ENCODE measurements around the gene SEC14L1.

SEC14L1 gene

GRCh38 chr17:77217566-77217965 lies 76.8 kb downstream of the SEC14L1 start:
- no peak for DNase-seq

DNA sequence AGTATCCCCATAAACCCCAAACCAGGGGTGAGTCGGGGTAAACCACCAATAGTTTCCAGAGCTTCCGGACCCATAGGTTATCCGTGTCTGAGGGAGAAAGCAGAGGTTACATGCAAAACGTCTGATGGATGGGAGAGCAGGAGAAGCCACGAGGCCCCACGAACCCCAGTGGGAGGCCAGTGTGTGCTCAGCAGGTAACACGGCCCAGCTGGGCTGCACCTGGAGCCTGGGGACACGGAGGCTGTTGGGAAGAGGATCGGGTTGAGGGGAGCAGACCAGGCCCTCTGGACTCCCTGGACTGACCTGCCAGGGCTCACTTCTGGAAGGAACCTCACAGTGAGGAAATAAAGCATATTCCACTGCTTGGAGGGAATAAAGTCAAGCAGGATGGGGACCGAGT lies 78.1 kb downstream of the SEC14L1 start:
- no peak for DNase-seq

DNA sequence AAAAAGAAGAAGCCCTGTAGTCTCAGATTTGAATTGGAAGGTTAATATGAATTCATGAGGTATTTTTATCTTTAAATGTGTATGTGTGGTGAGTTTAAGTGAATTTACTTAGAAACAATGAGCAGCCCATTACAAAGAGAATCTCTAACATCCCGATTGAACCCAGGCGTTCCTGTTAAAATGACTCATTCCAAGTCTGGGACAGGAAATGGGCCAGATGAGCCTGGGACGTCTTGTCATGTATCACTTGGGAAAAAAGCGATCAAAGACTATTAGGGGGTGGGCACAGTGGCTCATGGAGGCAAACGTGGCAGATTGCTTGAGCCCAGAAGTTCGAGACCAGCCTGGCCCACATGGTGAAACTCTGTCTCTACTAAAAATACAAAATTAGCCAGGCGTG lies 81.6 kb downstream of the SEC14L1 start:
- no peak for DNase-seq

GRCh38 chr17:77223642-77224420 lies 83.1 kb downstream of the SEC14L1 start:
- no peak for DNase-seq

- DNase-seq = no peak
Measured at GRCh38 chr17:77225265-77225664, 84.5 kb downstream of the SEC14L1 start.

DNA sequence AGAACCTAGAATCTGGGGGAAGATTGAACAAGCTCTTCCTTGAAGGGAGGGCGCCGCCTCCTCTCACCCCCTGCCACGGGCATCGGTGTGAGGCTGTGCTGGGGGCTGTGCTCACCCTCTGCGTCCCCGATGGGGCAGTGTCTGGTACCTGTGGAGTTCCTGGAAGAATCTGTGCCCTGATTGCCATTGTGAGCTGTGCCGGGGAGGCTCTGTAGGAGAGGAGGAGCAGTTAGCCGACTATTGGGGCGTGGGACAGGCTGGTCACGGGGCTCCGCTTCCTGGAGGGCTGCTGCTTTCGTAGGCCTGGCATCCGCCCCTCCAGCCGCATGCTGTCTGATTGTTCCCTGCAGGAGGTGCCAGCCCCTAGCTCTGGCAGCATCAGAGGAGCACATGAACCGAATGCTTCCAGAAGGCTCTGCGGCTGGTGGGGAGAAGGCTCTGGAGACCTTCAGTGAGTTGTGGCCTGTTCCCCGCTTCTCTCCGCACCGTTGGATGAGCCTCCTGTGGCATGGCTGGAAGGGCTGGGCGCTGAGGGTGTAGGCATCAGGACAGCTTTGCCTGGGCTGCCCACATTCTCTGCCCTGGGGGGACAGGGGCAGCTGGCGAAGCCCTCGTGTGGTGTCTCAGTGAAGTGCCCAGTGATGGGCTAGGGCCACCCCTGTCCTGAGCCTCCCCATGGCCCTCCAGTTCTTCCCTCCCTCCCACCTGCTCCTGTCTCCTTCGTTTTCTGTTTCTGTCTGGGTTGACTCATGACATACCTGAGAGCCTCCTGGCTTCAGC lies 86.9 kb downstream of the SEC14L1 start:
- DNase-seq = no peak

DNA sequence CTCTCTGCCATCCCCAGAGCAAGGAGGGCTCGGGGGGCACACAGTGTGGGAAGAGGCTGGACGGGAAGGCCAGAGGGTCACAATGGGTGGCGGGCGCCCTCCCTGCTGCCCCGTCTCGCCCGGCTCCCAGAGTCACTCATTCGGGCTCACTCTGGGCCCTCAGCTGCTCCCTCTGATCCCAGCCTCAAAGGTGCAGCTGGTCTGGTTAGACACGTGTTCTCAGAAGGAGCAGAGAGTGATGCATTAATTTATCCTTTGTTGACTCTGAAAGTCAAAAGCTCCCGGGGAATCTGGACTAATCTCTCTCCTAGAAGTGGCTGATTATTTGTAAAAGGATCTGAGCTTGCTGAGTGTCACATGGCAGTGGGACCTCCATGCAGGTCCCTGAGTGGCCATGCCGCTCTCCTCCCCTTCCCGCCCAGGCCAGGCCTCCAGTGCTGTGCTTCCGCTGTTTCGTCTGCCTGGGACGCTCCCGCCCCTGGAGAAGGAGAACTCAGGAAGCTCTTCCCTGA lies 87.5 kb downstream of the SEC14L1 start:
- peak; percentile 10 for DNase-seq

GRCh38 chr17:77228816-77229215 lies 88.0 kb downstream of the SEC14L1 start:
- no peak for DNase-seq

- no peak for DNase-seq
Measured at GRCh38 chr17:77229786-77230435, 89.1 kb downstream of the SEC14L1 start.

- no peak for DNase-seq
Measured at GRCh38 chr17:77230436-77230830, 89.7 kb downstream of the SEC14L1 start.

DNA sequence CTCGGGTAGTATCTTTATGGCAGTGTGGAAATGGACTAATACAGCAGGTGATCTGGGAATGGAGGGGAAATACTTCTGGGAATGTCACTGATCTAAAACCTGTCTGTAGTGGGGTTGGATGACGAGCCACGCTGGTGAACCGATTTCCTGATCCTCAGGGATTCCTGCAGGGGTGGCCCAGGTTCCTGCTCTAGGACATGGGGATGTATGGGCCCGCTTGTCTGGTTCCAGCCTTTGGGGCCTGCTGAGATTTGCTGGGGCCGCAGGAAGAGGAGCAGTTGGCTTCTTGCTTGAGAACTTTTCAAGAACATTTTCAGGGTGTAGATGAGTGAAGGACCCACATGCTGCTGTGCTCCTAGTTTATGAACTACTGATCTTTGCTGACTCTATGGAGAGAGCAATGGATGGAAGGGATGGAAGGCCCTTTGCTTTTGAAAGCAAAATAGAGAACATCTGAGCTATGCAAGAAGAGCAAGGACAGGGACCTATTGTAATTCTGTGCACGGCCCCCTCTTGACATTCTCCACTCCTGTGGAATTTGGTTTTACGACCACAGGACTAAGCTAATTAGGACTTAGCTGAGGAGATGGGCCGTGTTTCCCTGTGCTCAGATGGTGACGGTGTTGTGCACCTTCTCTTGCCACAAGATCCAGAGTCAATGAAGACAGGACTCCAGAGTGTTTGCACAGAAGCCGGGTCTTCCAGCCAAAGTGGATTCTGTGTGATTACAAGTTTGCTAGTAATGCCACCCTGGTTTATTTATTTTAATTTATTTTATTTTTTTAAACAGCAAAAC lies 90.5 kb downstream of the SEC14L1 start:
- no peak for DNase-seq

- DNase-seq = no peak
Measured at GRCh38 chr17:77233127-77233526, 92.4 kb downstream of the SEC14L1 start.

DNA sequence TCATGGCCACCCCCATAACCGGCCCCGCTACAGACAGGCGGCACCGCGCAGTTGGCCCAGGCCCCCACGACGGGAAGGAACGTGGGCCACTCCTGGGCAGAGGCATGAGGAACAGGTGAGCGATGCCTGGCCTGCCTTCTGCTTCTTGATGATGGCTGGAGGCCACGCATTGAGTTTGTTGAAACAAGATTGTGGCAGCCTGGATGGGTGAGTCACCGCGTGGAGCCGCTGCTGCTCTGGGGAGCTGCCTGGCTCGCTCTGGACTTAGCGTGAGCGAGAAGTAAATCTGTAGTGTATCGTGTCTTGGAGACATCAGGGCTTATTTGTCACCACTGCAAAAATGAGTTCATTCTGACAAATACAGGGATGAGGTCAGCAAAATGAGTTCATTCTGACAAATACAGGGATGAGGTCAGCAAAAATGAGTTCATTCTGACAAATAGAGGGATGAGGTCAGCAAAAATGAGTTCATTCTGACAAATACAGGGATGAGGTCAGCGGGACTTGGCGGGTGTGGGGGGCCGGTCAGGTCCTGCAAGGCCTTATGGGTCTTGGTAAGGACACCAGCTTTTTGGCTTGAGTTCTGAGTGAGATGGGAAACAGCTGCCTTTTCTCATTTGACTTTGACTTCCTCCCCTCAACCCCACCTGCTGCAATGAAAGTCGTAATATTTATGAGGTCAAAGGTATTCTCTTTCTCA lies 93.0 kb downstream of the SEC14L1 start:
- no peak for DNase-seq

DNA sequence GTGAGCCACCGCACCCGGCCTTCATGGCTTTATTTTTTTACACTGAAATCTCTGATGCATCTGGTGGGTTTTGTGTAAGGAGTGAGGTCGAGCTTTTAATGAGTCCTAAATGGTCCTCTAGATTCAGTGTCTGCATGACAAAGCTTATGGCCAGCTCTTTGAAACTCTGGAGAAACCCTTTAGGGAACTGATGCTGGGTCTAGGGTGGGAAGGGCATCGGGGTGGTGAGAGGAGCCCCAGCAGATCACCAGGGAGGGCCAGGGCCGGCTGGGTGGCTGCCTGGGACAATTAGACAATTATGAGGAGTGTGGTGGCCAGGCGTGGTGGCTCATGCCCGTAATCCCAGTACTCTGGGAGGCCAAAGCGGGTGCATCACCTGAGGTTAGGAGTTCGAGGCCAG lies 93.9 kb downstream of the SEC14L1 start:
- no peak for DNase-seq

DNA sequence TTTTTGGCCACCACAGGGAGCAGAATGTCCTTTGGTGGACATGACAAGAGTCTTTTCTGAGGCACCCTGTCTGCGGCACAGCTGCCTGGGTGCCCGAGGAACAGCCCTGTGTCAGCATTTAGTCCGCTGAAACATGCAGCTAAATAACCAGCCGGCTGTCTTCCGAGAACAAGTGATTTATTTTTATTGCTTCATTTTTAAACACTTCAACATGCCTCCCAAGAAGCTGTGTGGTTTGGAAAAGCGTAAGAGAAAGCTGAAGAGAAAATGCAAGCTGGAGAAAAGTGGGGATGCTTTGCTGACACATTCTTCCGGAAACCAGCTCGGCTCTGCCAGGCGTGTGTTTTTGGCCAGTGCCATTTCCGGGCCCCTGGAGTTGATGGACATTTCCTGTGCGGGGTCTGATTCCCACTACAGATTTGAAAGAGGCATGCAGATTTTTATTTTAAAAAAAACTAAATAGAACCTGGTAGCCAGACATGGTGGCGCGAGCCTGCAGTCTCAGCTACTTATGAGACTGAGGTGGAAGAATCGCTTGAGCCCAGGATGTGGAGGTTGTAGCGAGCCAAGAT lies 94.7 kb downstream of the SEC14L1 start:
- no peak for DNase-seq

GRCh38 chr17:77237232-77238008 lies 96.7 kb downstream of the SEC14L1 start:
- DNase-seq = no peak

DNA sequence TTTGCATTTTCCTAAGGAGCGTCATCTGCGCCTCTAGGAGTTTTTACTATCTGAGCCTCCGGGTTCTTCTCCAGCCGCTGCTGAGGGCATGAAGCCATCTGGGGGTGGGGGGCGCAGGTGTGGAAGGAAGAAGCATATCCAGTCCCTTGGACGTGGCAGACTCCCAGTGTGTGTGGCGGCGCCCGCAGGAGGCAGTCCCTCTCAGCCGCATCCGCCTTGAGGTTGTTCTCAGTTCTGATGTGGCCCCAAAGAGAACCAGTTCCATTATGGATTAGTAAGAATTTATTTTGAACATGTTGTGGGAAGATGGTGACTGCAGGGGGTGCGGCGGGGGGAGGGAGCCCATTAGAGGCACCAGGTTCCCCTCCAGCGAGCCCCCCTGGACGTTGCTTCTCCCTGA lies 100.2 kb downstream of the SEC14L1 start:
- DNase-seq = no peak

DNA sequence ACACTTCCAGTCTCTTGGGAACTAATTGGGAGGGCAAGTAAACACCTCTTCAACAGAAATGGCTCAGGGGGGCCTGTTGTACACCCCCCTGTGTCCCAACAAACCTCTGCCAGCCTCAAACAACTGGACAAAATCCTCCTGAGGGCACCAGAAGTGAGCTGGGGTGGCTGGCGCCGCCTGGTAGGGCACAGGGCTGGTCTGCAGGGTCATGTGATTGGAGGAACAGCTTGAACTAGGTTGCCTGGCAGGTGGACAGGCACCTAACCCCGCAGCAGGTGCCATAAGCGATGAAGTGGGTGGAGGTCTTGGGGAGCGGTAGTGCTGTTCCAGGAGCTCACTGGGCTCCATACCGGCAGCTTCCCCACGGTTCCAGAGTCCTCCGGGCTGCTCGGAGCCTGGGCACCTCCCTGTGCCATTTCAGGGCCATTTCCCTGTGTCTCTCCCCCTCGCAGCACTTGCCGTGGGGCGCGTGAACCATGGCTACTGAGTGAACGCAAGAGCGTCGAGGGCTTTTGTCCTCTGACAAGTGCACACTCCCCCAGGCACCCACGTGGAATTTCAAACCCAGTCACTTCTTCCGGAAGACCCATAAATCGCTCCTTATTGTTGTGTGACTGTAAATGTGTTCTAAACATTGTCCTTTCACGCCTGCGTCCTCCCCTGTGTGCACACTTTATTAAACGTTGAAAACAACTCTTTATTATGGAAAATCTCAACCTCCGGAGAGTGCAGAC lies 101.5 kb downstream of the SEC14L1 start:
- no peak for DNase-seq

- no peak for DNase-seq
Measured at GRCh38 chr17:77245162-77245926, 104.6 kb downstream of the SEC14L1 start.

Data from NCI-H345 (cell line).